HG02798 (cell line): Measurements from ENCODE around the gene WDR70.

ENCODE experiments used
- ATAC-seq: cut with Tn5 transposase; IDR thresholded peaks from one replicate; pipeline ENCODE4 v1.9.1; 2021; ENCODE audit warnings: mild to moderate bottlenecking; ENCODE audit not compliant: unreplicated experiment, poor library complexity

WDR70 gene

DNA sequence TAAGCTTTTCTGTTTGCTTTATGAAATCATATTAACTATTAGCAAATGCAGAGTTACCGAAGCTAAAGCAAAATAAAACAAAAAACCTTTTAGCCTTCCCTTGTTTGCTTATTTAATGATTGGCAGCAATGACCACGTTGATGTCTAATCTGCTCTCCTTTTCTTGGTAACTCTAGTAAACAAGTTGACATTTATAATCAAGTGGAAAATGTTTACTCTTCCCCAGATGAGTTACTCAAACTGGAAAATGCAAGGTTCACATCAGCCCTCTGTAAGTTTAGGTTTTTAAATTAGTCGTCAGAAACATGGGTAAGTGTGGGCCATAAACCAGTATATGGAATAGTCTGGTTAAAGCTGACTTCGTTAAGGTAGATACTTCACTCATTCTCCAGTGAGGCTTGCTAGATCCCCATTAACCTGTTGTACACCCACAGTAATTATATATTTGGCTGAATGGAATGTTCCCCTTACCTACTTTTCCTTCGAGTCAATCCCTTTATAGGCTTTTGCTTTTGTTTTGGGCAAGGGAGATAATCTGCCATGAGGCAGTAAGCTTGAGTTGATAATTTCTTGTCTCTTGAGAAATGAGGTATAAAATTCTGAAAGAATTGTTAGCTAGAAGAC lies 359.9 kb downstream of the WDR70 start:
- ATAC-seq = no peak

DNA sequence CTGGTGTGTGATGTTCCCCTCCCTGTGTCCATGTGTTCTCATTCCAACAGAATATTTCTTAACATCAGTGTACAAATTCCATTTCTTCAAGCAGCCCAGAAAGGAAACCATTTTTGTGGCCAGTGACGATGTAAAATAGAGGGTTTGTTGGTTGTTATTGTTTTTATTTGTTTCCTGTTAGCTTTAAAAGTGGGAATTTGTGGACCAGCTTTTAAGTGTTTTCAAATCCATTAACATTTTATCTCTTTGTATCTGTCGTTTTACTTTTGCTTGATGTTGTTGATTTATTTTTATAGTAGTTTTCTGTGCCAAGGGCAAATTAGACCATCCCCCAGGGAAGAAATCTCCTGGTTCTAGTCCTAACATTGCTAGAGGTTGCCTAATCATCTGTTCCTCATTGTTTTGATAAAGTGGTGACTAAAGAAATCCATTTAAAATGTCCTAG lies 360.7 kb downstream of the WDR70 start:
- no peak for ATAC-seq

DNA sequence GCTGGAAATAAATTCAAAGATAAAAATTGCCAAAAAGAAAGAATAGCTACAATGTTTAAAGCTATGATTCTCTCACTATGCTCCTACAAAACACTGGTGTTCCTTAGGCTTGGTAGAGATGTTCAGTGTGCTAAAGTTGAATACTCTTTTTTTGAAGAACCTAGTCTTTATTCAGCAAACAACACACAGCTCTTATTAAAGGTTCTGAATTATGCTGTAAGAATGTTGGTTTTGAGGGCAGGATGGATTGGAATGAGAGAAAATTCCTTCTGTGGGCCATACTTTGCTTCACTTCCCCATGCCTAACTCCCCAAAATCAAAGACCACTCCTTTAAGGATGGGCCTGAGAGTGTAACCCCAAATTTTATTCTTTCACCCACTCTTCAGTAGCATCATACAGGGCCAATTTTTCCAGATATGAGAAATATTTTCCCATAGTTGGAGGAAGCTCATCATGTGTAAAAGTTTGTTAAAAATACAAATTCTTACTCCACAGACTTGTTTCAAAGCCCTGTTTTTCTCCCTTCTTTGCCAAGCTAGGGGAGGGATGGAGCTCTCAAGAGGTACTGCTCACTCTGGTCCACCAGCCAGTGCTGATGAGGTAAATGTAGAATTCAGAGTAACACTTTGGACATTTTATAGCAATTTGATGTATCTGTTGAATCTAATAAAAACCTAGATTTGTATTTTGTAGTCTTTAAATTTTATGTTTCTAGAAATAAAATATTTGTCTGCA lies 361.4 kb downstream of the WDR70 start:
- ATAC-seq = no peak

DNA sequence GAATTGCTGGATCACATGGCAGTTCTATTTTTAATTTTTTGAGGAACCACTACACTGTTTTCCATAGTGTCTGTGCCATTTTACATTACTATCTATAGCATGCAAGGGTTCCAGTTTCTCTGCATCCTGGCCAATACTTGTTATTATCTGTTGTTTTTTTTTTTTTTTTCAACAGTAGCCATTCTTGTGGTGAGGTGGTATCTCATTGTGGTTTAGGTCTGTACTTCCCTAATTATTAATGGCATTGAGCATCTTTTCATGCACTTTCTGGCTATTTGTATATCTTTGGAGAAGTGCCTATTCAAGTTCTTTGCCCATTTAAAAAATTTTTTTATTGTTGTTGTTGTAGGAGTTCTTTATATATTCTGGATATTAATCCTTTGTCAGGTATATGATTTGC lies 363.0 kb downstream of the WDR70 start:
- ATAC-seq = no peak

DNA sequence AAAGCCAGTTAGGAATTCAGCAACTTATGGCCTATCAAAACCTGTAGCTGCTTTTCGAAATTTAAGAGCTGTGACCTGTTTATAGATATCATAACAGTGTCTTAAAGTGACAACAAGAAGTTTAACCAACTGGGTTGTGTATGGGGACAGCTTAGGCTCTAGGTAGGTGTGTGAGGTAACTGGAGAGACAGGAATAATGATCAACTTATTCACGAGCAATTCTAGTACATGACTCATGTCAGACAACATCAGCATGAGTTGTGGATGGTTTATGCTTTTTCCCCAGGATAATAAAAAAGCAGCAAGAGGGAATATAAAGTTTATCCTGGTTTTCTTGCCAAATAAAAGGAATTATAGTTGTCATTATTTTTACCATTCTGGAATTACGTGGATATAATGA lies 372.1 kb downstream of the WDR70 start:
- no peak for ATAC-seq

- no peak for ATAC-seq
Measured at GRCh38 chr5:37754976-37755375, 375.9 kb downstream of the WDR70 start.

DNA sequence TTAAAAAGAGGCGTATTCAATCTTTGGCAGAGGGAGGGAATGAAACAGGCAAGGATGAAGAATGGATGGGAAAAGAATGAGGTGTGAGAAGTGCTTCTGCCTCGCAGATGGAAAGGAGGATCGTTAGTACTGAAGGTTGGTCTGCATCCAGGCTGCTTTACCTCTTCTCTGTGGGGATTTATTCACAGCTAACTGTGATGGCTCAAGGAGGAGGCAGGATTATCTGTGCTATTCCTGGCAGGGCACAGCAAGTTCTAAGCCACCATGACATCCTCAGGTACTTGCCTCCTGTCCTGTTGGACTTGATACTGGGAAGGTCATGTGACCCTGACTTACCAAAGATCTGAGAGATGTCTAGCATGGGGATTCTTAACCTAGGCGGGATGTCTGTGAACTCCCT lies 376.5 kb downstream of the WDR70 start:
- no peak for ATAC-seq

GRCh38 chr5:37756248-37756647 lies 377.1 kb downstream of the WDR70 start:
- ATAC-seq = no peak

GRCh38 chr5:37757980-37758582 lies 379.0 kb downstream of the WDR70 start:
- ATAC-seq = no peak

GRCh38 chr5:37767251-37767650 lies 388.1 kb downstream of the WDR70 start:
- ATAC-seq = no peak

- ATAC-seq = no peak
Measured at GRCh38 chr5:37767961-37768360, 388.8 kb downstream of the WDR70 start.

- no peak for ATAC-seq
Measured at GRCh38 chr5:37768371-37768770, 389.3 kb downstream of the WDR70 start.

GRCh38 chr5:37769108-37769507 lies 390.0 kb downstream of the WDR70 start:
- no peak for ATAC-seq

DNA sequence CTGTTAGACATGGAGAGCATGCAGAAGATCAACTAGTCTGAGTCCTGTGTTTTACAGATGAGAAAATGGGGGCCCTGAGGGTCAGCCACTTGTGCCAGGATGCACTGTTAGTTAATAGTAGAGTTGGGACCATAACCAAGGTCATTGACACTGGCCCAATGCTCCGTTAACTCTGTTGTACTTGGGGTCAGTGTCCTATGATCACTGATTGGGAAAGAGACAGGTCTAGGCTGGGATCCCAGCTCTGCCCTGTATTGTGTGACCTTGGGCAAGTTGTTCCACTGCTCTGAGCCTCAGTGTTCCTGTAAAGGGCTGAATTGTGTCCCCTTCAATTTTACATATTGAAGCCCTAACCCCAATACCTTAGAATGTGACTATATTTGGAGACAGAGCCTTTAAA lies 390.7 kb downstream of the WDR70 start:
- ATAC-seq = no peak

DNA sequence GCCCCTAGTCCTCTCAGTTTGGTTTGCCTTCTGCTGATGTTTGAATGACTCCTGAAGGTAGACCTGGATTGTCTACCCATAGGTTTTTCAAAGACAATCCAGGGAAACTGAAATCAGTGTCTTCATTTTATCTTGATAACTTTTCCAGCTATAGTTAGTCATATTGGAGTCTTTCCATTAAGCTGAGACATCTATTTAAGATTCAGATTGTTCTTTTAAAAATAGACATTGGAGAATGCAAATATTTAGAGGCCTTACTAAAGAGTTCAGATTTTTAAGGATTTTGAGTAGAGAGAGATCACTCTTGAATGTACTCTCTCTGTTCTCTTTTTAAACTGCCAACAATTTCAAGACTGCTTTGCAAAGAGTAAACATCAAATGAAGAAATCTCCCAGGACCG lies 391.7 kb downstream of the WDR70 start:
- ATAC-seq = no peak

DNA sequence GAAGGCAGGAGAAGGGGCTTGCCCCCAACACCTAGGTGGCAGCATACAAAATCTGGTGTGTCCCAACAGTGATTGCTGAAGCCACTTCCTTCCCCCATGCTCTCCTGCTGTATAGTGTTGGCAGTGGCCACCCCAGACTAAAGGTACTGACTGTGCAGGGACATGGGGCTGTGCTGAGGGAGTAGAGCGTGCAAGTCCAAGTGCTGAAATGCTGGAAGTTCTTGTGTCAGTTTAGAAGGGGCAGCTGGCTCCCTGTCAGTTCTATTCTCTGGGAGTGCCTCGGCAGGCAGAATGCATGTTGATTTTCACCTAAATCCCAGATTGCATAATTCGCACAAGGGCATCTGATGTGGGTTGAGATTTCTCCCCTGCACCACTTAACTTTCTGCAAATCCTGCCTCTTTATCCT lies 392.1 kb downstream of the WDR70 start:
- no peak for ATAC-seq

DNA sequence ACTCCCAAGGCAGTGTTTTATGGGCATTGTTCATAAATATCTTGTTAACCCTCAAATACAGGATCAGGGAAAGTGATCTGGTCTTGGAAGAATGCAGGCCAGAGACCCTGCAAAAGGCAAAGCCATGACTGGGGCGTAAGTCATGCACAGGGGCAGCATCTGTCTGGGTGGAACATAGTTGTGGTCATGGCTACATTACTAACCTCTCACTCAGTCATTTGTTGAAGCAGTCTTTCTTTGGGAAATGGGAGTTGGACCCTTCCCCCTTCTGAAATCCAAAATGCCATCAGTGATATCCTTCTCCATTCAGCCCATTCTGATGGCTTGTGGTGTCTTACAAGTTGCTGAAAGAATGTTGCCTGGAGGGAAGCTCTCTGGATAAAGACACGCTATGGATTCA lies 392.6 kb downstream of the WDR70 start:
- ATAC-seq = no peak

DNA sequence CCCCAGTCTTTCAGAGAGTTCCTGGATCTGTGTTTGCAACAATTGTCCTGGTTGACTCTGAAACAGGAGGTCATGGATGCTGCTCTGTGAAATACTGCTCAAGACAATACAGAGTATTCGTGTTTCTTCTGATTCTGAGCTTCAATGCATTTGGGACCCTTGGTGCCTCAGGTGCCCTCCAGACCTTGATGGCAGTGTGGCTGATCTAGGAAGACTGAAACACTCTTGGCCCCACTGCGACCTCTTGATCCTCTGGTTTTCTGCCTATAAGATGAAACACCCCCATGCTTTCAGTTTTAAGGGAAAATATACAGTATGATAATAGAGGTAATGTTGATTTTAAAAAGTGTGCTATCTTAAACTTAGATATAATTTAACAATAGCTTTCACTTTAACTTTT lies 393.1 kb downstream of the WDR70 start:
- ATAC-seq = no peak

DNA sequence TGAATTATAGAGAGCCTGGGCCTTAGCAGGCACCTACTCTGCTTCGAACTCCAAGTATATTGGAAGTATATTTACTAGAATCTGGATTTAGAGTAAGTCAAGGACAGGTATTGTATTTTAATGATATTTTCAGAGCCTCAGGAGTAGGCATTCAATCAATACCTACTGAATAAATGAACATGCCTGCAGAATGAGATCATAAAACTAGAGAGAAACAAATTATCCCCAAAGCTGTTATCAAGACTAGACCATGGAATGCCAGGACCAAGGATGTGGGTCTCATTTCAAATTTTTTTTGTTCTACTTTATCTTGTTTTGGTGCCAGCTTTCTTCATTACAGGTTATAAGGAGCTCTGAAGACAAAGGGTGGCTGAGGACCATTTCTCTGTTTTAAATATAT lies 394.7 kb downstream of the WDR70 start:
- no peak for ATAC-seq

DNA sequence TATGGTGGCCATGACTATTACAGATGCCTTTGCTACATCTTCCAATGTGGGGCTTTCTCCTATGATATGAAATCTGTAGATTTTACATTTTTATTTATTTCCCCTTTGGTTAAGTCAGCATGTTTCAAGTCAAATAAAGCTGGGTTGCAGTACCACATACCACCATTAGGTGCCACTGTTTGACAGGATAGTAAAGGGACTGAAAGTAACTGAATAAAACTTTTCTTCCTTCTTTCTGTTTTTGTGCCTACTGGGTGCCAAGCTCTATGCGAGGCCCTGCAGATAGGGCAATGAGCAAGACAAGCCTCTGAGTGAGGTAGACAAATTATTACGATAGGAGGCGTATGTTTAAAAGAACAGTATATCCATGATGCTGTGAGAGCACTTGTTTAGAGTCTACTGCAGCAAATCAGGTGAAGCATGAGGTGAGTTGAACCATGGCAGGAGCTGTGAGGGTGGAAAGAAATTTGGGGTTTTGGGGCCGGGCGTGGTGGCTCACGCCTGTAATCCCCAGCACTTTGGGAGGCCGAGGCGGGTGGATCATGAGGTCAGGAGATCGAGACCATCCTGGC lies 395.9 kb downstream of the WDR70 start:
- no peak for ATAC-seq

DNA sequence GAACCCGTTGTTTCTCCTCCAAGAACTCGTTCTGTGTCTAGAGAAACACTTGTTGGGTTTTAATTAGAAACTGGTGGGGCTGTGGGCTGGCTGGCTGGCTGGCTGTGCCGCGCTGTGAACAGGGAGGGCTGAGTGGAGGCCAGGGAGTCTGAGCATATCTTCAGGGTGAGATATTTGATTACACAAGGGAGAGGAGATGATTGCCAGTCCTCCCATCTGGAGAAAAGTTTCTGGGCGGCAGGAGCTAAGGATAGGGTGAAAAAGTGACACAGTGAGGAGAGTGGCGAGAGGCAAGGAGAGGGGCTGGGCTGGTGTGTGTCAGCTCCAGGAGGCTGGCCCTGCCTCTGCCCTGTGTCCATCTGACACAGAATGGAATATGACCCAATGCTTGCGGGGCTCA lies 397.7 kb downstream of the WDR70 start:
- ATAC-seq = no peak
